Stimulated activated CD8-positive, alpha-beta memory T cell treated with anti-CD3 and anti-CD28 coated beads, Interleukin-7, amount 100 ng/mL, for 48 hours (primary cell): Measurements from ENCODE around the gene KCNC3.
"Not testable (repeated sequence)": the region's sequence is repeated elsewhere in the genome, so short reads cannot be mapped to it uniquely, and the experiment has no call there.

ENCODE experiments used
- DNase-seq, 2 donors: peaks; one replicate each; pipeline ENCODE4 v3.0.0-alpha.2; 2020; ENCODE audit warnings: low read depth in 1 of 2; ENCODE audit errors: extremely low read depth in 1 of 2

KCNC3 gene

DNA sequence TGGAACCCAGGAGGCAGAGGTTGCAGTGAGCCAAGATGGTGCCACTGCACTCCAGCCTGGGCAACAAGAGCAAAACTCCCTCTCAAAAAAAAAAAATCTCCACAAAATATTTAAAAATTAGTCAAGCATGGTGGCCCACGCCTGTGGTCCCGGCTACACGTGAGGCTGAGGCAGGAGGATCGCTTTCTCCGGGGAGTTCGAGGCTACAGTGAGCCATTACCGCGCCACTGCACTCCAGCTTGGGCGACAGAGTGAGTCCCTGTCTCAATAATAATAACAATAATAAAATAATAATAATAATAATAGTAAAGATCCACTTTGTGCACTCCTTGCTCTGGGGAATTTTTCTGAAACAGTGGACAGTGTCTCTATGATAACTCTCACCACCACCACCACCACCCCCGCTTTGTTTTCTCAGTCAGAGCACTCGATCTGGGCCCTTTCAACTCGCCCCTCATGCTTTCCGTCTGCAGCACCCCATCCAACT lies 27.6 kb upstream of the KCNC3 start:
- DNase-seq, result no peak

DNA sequence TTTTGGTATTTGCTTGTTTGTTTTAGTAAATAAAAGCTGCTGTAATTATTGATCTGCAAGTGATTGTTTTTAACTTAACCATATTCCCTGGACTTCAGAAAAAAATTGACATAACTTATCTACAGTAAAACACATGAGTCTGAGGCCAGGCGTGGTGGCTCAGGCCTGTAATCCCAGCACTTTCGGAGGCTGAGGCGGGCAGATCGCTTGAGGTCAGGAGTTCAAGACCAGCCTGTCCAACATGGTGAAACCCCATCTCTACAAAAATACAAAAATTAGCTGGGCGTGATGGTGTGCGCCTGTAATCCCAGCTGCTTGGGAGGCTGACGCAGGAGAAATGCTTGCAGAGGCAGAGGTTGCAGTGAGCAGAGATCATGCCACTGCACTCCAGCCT lies 24.3 kb upstream of the KCNC3 start:
- DNase-seq, result not testable (repeated sequence)

GRCh38 chr19:50352242-50352641 lies 23.1 kb upstream of the KCNC3 start:
- DNase-seq, result no peak

- no peak for DNase-seq
Observed at GRCh38 chr19:50349277-50350057, 20.3 kb upstream of the KCNC3 start.

DNA sequence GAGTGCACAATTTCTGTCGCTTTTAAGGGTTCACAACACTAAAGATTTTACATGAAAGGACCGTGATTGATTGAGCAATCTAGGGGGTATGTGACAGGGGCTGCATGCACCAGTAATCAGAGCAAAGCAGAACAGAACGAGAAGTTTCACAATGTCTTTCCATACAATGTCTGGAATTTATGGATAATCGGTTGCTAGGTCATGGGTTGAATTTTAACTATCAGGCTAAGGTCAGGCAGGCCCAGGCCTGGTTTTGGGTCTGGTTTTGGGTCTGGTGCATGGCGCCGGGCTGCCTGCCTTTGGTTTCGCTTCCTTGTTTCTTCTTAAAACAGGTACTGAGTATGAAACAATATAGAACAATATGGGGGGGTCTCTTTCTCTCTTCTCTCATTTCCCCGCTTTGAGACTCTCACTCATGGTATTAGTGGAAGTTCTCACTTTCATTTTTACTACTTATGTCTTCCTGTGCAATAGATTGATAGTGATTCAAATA lies 18.0 kb upstream of the KCNC3 start:
- DNase-seq, result not testable (repeated sequence)

DNA sequence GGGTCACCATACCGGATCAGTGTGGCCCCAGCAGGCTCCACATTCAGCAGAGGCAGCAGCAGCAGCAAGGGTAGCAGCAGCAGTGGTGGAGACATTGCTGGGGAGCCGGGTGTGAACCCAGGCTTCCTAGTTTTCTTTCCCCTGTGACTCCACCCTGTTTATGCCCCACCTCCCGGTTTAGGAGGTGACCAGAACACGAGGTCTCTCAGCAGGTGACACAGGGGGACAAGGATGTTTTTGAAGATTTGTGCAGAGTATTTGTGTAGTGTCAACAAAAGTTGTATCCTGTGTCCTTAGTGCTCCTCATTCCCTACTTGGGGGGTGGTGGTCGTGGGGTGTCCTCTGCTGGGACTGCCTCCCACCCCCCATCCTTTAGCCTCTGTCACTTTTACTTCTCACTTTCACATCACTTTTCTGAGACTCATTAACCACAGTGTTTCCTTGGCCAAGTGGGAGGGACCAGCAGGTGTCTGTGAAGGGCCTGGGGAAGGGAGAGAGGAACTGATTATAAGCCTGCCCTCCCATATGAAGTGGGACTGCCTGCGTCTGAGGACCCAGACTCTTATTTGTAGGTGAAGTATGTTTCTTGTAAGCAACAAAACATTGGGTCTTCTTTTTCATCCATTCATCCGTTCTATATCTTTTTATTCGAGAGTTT lies 15.6 kb upstream of the KCNC3 start:
- no peak for DNase-seq

DNA sequence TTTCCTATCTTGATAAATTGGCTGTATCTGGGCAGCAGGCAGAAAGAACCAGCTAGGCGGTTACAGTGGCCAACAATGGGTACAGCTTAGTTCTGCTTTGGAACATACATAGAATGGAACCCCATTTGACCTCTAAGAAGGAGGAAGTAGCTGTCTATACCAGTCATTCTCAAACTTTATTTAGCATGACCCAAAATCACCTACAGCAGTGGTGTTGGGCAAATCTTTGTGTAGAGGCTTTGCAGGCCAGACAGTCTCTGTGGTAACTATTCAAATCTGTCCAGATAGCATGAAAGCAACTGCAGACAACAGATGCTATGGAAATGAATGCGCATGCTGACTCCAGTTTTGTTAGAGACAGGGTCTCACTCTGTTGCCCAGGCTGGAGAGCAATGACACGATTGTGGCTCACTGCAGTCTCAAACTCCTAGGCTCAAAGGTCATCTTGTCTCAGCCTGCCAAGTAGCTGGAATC lies 12.0 kb upstream of the KCNC3 start:
- no peak for DNase-seq

GRCh38 chr19:50340331-50340730 lies 11.2 kb upstream of the KCNC3 start:
- no peak for DNase-seq

GRCh38 chr19:50337031-50337430 lies 7.9 kb upstream of the KCNC3 start:
- DNase-seq, result not testable (repeated sequence)

DNA sequence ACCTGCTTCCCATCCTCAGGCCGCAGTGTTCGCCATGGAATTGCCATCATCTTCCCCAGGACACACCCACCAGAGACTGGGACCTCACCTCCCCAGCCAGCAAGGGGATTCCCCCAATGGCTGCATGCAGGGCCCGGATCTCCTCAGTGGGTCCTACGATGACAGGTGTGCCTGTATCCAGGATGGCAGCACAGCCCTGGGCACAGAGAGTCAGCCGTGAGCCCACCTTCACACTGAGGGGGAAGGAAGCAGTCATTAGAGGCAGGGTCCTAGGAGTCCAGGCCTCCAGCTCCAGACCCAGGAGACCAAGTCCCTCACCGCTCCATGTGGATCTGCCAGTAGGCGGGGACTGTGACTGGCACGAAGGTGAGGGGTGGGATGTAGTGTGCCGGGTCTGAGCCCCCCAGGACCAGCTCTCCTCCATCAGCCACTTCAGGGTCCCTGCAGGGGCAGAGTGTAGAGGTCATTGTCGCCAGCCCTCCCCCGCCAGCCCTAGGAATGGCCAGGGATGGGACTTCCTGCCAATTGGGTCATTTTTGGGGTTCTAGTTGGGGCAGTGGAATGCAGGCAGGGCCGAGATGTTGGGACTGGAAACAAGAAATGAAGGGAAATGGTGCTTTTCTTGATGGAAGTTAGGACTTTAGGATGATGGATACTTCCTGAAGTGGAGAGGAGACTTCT lies 5.7 kb upstream of the KCNC3 start:
- no peak for DNase-seq

DNA sequence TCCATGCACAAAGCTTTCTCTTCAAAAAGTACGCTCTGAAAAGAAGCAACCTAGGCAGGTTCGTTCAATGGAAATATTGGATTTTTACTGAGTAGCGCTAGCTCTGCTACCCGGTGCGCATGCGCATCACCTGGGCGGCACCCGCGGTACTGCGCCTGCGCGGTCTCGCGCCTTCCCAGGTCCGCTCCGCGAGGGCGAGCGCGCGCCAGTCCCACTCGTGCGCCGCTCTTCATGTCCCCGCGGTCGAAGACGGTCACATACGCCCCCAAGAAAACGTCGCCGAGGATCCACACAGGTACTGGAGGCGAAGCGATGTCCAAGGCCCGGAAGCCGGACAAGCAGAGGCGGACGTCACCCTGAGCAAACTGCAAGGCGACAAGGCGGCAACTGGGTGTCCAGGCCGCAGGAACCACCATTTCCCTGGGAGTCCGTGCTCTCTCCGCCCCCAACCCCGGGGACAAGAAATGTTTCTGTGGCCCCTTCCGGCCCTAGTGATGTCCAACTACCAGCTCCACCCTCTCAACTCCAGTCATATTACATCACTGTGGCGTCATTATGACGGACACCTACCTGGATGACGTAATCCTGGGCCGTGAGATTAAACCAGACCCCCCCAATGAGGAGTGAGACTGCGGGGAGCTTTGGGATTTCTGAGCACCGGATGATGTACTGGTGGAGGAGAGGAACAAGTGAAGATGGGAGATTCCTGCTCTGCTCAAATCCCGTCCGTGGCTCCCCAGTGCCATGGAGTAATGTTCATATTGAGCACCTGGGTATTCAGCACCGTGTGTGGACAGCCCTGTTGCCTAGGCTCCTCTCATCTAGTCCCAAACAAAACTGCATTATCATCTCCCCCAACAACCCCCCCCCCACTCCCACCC lies 4.8 kb upstream of the KCNC3 start:
- DNase-seq, result peak in 1 of 2 donors; percentile 67

GRCh38 chr19:50333235-50333736 lies 4.1 kb upstream of the KCNC3 start:
- peak; percentile 77 to 97 for DNase-seq

DNA sequence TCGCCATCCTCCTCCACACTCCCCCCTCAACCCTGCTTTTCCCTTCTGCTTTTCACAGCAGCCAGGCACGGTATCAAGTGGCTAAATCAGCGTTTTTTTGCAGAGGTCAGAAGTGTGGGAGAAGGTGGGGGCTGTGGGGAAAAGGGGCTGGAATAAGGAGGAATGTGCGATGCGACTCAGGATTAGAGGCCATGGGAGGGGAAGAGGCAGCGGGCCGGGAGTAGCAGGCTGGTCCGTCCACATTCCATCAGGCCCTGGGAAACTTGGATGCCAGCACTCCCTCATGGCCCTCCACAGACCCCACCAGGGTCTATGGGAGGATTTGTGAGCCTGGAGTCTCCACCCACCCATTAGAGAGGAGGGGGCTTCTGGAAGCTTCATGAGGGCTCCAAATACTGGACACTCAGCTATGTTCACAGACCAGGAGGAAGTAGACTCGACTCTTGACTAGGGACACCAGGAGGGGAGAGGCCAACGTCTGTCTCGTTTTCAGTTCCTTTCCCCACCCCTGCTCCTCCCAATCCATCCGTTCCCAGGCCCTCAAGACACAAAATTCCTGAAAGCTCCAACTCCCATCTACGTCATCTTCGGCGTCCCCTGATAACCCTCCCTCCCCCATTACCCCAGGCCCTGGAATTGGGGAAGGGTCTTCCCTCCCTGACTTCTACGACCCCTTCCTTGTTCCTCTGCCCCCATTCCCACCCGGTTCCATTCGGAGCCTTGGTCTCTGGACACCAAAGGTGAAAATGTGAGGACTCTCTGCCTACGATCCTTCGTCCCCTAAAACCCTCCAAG lies 3.3 kb upstream of the KCNC3 start:
- no peak for DNase-seq

GRCh38 chr19:50331994-50332243 lies 2.7 kb upstream of the KCNC3 start:
- no peak for DNase-seq

DNA sequence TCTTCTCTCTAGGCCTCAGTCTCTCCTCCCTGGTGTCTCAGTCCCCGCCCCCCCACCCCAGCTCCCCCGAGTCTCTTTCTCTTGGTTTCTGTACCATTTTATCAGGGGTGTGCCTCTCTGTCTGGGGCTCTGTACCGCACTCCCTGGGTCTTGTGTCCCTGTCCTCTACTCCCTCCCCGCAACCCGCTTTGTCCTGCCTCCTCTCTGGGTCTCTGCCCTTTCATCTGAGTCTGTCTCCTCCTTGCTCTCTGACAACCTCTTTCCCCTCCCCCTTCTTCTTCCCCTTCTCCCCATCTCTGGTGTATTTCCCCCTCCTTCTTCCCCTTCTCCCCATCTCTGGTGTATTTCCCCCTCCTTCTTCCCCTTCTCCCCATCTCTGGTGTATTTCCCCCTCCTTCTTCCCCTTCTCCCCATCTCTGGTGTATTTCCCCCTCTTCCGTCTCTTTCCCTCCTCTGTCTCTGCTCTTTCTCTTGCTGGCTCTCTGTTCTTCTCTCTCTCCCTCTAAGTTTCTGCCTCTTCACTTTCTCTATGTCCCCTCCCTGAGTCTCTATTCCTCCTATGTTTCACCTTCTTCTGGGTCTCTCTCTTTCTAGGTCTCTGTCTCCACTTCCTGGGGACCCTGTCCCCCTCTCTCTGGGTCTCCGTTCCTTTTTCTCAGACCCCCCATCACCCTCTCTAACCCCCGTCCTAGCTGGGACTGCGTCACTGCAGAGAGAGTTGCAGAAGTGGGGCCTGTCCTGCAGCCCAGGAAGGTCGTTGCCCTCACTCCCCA lies 2.2 kb upstream of the KCNC3 start:
- DNase-seq, result no peak

DNA sequence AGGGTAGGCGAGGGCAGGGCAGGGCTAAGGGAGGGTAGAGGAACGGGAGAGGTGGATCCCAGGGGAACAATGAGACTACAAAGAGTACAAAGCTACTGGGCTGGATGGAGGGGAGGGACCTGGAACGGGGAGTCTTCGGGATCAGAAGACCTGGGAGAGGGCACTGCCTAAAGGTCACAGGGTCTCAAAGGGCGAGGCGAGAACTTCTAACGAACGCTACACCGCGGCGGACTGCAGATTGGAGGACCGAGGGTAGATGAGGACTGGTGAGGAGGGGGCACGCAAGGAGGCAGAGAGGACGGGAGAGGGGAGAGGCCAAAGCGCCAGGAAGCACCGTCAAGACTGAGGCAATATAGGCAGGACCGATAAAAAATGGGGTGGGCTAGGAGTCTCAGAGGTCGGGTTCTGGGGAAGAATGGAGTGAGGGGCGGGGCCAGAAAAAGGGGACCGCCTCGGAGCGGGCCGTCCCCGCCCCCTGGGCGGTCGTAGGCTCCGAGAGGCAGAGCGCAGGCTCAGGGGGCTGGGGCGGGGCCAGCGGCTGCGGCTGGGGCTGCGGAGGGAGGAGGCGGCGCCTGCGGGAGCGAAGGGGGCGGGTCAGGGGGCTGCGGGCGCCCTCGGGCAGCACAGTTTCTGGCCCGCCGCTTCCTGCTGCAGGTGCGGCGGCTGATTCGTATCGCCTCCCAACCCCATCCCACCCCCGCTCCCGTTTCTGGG lies 1.3 kb upstream of the KCNC3 start:
- DNase-seq, result peak; percentile 77 to 84

GRCh38 chr19:50329926-50330294 lies 733 bp upstream of the KCNC3 start:
- DNase-seq, result not testable (repeated sequence)

GRCh38 chr19:50328873-50329145 lies 368 bp downstream of the KCNC3 start:
- DNase-seq, result no peak
